GM18861 (cell line): ENCODE results near the gene P4HA1.

Experiments used
- ATAC-seq: cut with Tn5 transposase; IDR thresholded peaks from one replicate; pipeline ENCODE4 v1.9.1; 2021; ENCODE audit not compliant: unreplicated experiment

P4HA1 gene

DNA sequence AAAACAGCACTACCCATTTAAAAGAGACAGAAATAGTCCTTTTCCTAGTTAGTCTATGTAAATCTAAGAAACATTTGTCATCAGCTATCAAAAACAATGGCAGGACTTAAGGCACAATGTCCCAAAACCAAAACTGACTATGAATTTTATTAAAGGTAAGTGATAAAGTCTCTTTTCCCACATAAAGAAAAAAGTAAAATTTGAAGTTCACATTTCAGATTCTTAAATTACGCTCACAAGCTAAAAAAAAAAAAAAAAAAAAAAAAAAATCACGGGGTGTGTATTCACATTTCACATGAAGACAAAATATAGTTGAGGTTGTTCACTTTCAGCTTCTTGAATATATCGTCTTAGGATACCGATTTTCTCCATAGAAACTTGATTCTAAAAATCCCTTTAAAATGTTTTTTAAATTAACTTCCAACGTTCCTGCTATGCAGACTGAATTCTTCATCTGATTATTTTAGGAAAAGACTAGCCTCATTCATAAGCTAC lies 1.6 kb downstream of the P4HA1 start:
- ATAC-seq, result no peak

GRCh38 chr10:73093922-73094850 lies 2.5 kb downstream of the P4HA1 start:
- ATAC-seq, result no peak

DNA sequence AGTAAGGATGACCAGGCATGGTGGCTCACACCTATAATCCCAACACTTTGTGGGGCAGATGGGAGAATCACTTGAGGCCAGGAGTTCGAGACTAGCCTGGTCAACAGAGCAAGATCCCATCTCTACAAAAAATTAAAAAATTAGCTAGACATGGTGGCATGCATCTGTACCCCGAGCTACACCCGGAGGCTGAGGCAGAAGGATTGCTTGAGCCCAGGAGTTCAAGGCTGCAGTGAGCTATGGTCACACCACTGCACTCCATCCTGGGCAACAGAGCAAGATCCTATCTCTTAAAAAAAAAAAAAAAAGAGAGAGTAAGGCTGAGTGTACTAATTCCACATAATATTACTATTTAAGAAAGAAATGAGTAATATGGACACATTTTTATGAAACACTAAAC lies 3.8 kb downstream of the P4HA1 start:
- ATAC-seq, result no peak

- ATAC-seq, result no peak
Observed at GRCh38 chr10:73088304-73088703, 8.4 kb downstream of the P4HA1 start.

- no peak for ATAC-seq
Observed at GRCh38 chr10:73086816-73087215, 9.8 kb downstream of the P4HA1 start.

GRCh38 chr10:73084209-73084608 lies 12.5 kb downstream of the P4HA1 start:
- ATAC-seq, result no peak

DNA sequence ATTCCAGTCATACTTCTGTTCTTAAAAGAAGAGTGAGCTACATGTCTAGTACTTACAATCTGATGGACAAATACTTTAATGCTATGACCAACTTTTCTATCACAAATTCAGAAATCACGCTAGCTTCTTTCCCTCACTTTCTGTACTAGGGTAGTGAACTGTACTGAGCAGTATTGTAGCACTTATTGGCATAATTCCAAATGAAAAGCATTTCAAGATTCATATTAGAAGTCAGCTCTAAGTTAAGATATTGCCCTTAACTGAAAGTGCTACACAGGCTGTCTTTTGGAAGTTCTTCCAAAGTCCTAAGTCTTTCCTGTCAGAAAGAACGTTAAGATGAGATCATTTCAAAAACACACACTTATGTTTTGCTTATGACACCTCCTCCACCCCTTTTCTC lies 13.4 kb downstream of the P4HA1 start:
- ATAC-seq, result no peak

- ATAC-seq, result peak; percentile 79
Observed at GRCh38 chr10:73079779-73080541, 16.7 kb downstream of the P4HA1 start.

- no peak for ATAC-seq
Observed at GRCh38 chr10:73076360-73077183, 20.1 kb downstream of the P4HA1 start.

DNA sequence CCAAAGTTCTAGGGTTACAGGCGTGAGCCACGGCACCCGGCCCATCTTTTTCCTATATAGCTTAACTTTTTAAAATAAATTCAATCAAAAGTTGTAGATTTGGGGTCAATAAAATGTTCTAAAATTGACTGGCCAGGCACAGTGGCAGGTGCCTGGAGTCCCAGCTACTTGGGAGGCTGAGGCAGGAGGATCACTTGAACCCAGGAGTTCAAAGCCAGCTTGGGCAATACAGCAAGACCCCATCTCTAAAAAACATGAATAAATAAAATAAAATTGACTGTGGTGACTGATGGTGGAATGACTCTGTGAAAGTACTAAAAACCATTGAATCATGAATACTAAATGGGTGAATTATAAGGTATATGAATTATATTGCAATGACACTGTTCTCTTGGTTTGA lies 20.8 kb downstream of the P4HA1 start:
- ATAC-seq, result no peak

GRCh38 chr10:73073627-73074026 lies 23.0 kb downstream of the P4HA1 start:
- ATAC-seq, result no peak

GRCh38 chr10:73065441-73065840 lies 31.2 kb downstream of the P4HA1 start:
- no peak for ATAC-seq

GRCh38 chr10:73061743-73062142 lies 34.9 kb downstream of the P4HA1 start:
- no peak for ATAC-seq

GRCh38 chr10:73060738-73061635 lies 35.7 kb downstream of the P4HA1 start:
- no peak for ATAC-seq

- ATAC-seq, result no peak
Observed at GRCh38 chr10:73060173-73060572, 36.5 kb downstream of the P4HA1 start.

DNA sequence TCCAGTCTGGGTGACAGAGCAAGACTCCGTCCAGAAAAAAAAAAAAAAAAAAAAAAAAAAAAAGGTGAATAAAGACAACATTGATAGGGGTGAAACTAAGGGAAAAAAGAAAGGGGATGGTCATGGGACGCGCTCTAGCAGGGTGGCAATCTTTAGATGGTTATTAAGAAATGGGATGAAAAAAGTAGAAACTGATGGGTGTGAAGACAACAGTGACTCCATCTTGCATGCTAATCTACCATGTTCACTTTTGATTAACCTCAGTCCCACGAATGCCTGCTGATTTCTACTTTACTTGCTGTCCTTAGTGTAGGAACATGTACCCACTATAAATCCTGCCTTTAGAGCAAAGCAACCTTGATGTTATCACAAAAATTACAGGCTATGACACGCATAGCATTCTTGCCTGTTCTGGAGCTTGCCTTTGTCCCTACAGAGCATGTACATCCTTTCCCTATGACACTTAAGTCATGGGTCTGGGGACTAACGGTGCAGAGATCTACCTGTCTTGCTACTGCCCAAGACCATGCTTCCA lies 38.5 kb downstream of the P4HA1 start:
- ATAC-seq, result no peak

GRCh38 chr10:73054286-73054685 lies 42.4 kb downstream of the P4HA1 start:
- peak; percentile 84 for ATAC-seq

GRCh38 chr10:73053275-73053674 lies 43.4 kb downstream of the P4HA1 start:
- ATAC-seq, result no peak

- no peak for ATAC-seq
Observed at GRCh38 chr10:73044378-73045285, 52.0 kb downstream of the P4HA1 start.
